Suppressor macrophage treated with lipopolysaccharide for 4 hours (primary cell): ENCODE measurements around the gene FASN.

Source experiments
- DNase-seq: peaks from one replicate; pipeline ENCODE4 v3.0.0-alpha.2; 2020

Gene FASN

DNA sequence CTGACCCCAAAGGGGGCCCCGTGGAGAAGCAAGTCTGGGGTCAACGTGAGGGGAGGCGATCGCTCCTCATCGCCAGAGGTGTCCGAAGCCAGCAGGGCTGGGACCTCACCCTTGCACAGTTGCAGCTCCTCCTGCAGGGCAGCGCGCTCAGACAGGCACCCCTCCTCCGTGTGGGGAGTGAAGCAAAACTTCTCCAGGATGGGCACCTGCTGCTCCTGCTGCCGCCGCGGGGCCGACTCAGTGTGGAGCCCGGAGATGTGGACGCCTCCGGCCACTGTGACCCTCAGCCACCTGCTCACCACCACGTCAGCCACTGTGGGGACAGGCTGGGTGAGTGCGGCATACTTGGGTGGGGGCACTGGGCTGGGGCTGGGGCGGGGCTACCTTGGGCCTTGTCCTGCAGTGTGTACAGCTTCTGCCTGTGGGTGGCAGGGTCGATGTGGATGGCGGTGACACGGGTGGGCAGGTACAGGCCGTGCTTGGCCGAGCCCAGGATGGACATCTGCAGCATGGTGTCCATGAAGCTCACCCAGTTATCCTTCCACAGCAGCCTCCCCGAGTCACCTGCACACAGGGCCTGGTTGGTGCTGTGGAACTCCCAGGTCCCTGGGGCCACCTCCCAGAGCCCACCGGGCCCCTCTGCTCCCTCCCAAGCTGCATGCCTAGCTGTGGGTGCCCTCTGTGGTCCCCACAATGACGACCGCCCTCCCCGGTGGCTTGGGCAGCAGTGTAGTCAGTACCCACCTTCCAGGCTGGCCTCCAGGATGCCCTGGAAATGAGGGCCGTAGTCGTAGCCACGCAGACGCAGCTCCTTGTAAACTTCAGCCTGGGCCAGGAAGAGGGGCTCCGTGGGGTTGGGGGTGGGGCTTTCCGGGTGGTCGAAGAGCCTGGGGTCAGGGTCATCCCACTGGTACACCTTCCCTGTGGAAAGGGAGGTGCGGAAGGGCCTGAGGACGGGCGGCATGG, 10.8 kb downstream of the FASN start:
- DNase-seq: no peak

DNA sequence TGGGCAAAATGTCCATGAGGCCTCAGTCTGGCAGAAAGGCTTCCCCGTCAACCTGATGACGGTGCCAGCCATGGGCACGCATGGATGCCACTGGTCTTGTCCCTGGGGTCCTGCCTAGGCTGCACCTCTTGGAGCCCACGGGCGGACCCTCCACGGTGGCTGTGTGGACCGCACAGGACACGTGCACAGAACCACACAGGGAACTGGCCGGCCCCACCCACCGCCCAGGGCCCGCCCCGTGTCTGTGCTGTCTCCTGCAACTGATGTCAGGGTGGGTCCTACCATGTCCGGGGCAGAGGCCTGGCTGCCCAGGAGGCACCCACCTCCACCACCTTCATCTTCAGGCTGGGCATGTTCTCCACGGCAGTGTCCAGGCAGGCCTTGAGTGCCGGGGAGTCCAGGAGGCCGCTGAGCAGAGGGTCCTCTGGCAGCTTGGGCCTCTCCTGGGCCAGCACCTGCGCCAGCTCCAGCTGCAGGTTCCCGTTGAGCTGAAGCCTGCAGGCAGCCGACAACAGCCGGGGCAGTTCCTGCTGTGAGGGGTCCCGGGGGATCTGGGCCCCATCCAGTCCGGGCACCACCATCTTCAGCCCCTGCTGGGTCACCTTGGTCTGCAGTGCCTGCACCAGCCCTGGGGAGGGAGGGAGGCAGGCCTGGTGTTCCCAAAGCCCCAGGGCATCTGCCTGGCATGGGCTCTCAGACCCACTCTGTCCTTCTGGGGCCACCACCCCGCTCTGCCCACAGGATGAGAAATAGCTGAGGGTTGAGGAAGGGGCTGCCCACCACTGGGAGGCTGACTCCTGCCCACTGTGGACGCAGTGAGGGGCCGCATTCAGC, 11.9 kb downstream of the FASN start:
- DNase-seq: no peak

DNA sequence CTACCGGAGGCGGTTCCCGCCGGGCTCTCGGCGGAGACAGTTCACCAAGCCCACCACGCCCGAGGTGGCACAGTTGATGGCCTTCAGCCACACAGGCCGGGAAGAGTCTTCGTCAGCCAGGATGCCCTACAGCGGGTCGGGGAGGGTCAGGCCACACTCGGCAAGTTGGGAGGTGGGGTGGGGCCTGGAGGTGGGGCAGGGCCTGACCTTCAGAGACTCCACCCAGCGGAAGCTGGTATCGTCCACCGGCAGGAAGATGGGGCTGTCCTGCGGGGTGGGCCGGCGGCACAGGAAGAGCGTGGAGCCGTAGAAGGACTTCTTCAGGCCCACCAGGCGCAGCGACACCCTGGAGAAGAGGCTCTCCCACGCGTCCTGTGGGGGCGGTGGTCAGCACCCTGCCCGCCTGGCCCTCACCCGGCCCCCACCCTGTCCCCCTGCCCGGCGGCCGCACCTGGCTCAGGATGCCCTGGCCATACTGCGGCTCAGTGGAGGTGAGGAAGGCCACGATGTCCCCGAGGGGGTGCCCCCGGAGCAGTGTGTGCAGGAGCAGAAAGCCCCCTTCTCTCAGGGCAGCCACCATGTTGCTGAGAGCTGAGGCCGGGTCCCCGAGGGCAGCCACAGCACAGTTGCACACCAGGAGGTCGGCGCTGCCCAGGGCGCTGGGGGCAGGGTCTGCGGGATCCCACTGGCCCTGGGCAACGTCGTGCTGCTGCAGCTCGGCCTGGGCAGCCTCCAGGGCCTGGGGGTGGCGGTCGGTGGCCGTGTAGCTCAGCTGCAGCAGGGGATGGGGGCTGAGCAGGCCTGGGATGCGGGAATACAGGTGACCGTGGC, 12.8 kb downstream of the FASN start:
- no peak for DNase-seq

DNA sequence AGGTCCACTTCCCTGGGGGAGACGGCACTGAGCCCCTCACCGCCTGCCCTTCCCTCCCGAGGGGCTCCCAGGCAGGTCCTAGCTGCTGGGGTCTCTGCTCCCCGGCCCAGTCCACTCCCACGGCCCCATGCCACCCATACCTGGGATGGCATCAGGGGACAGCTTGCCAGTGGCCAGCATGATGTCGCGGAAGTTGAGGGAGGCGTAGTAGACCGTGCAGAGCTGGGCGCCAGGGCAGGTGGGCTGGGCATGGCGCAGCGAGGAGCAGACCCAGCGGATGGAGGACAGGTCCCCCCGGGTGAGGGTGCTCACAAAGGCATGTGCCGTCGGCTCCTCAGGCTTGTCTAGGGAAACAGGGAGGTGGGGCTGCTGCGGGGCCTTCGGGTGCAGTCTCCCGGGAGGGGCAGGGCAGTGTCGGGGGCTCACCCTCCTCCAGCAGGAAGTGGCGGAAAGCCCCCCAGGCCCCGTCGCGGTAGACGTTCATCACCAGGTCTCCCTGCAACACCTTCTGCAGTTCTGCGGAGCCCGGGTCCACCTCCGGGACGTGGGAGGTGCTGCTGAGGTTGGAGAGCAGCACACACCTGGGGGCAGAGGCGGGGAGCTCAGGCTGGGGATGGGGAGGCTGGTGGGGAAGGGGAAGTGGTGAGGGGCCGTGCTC, 13.5 kb downstream of the FASN start:
- DNase-seq: no peak

DNA sequence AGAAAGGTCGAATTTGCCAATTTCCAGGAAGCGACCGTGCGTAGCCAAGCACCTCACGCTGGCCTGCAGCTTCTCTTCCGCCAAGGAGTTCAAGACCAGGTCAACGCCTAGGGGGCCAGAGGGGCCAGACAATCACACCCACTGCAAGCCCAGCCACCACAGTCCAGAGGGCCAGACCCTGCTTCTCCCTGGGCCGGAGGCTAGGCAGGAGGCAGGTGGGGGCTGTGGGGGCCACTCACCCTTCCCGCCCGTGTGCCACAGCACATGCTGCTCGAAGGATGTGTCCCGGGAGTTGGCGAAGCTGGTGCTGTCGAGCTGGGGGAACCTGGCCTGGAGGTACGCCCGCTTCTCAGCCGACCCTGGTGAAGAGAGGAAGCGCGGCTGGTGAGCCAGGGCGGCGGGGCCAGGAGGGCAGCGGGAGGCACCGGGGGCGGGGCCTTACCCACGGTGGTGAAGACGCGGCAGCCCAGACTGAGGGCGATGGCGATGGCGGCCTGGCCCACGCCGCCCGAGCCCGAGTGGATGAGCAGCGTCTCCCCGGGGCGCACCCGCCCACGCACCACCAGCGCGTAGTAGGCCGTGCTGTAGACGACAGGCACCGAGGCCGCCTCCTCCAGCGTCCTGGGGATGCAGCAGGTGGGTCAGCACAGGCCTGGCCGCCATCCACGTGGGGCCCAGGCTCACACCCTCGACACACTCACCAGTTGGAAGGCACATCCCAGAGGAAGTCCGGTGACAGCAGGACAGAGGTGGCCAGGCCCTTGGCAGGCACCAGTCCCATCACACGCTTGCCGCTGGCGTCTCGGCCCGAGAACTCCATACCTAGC, 14.3 kb downstream of the FASN start:
- no peak for DNase-seq

DNA sequence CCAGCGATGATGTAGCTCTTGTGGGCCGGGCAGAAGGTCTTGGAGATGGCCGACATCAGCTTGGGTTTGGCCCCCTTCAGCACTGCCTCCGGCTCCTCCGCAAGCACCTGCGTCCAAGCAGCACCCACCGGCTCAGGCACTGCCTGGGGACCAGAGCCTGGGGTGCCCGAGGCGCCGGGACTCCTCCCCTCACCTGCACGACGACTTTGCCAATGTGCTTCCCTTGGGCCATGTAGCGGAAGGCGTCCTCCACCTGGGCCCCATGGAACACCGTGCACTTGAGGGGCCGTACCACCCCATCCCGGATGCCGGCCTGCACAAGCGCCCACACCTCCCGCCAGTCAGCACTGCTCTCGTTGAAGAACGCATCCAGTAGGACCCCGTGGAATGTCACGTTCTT, 15.0 kb downstream of the FASN start:
- no peak for DNase-seq

DNA sequence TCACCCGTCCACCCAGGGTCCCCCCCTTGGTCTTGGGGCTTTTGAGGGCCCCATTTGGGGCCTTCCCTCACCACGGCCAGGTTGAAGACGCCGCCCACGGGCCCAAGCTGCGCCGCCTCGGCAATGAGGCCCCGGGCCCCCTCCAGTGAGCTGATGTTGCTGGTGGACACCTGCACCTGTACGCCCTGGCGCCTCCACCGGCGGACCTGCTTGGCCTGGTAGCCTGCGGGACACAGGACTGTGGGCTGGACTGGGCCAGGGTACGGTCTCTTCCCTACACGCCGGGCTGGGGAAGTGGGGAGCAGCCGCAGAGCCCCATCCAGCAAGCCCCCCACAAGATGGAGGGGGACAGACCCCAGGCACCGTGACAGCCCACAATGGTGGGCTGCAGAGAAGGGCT, 15.6 kb downstream of the FASN start:
- DNase-seq: no peak

DNA sequence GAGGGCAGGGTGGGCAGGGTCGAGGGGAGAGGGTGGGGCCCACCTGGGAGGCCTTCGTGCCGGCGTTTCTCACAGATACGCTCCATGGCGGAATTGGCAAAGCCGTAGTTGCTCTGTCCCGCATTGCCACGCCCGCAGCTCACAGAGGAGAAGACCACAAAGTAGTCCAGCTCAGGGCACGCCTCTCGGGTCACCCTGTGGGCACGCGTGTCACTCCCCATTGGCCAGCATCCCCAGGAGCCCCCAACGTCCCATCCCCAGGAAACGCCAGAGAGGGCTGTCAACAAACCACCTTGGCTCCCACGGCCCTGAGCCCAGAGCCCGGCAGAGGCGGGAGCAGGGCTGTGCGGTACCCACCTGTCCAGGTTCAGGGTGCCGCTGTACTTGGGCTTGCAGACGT, 16.1 kb downstream of the FASN start:
- no peak for DNase-seq

DNA sequence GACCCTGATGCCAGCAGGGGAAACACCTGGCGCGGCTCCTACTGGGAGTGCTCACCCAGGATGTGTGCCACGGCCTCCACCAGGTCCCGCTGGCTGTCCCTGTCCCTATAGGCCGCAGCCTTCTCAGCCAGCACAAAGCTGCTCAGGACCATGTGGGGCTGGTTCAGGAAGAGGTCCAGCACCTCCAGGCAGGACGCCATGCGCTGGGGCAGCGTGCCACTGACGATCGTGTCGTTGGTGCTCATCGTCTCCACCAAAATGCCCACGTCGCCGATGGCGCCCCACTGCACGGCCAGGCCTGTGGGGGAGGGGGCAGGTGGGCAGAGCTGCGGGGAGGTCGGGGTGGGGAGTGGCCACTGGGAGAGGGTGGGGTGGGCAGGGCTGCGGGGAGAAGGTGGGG, 16.5 kb downstream of the FASN start:
- DNase-seq: no peak

DNA sequence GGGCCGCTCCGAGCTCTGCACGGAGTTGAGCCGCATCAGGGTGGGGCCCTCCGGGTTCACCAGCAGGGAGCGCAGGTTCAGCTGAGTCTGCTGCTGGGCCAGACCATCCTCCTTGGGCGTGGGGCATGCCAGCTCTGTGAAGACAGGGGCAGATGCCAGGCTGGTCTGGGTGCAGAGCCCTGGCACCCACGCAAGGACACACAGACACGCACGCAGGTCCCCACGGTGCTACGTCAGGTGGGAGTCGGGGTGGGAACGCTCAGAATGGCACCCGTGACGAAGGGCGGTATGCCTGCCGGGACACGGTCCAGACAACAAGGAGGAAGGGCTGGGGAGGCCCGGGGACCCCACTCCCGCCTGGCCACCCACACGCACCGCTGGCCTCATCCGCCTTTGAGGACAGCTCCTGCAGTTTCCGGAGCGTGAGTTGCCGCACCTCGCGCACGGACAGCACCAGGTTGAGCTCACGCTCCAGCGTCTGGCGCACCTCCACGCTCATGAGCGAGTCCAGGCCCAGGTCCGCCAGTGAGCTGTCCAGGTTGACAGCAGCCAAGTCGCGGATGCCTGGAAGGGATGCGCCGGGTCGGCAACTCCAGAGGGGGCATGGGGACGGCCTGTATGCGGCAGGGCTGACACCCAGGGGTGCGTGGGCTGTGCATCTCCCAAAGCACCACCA, 17.1 kb downstream of the FASN start:
- no peak for DNase-seq

DNA sequence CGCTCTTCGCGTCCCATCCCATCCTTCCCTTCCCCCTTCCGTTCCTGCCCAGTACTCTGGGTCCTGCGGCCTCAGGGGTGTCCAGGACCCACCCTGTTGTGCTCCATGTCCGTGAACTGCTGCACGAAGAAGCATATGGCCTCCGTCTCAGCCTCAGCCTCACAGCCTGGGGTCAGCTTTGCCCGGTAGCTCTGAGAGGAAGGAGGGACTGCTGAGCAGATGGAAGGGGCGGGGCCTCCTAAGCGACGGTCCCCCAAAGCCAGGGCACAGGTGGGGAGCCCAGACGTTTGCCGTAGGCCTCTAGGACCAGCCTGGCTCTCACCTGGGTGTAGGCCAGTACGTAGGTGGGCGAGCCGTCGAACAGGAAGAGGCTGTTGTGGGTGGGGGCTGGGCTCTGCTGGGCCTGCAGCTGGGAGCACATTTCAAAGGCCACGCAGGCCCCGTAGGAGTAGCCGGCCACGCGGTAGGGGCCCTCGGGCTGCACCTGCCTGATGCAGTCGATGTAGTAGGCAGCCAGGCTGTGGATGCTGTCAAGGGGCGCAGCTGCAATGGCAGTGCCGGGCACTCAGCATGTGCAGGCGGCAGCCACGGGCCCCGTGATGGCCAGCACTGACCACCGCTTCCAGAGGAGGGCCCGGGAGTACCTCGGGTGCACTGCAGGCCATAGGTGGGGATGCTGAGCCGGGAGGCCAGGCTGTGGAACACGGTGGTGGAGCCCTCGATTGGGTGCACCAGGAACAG, 17.8 kb downstream of the FASN start:
- no peak for DNase-seq

DNA sequence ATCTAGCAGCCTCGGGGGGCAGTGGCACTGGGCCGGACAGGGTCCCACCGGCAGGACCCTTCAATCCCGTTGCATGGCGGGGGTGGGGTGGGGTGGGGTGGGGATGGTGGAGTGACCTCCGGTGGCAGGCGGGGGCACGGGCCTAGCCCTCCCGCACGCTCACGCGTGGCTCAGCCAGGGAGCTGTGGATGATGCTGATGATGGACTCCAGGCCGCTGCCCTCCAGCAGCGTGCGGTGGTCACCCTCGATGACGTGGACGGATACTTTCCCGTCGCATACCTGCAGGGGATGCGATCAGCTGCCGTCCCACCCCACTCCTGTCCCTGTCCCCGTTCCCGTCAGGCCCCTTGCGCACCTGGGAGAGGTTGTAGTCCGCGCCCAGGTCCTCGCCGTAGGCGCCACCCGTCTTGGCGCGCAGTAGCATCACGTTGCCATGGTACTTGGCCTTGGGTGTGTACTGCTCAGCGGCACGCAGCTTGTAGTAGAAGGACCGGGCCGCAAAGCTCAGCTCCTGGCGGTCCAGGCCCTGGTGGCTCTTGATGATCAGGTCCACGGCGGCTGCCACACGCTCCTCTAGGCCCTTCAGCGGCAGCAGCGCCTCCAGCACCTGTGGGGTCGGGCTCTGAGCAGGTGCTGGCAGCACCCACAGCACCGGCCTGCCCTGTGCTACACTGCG, 18.9 kb downstream of the FASN start:
- DNase-seq: no peak

DNA sequence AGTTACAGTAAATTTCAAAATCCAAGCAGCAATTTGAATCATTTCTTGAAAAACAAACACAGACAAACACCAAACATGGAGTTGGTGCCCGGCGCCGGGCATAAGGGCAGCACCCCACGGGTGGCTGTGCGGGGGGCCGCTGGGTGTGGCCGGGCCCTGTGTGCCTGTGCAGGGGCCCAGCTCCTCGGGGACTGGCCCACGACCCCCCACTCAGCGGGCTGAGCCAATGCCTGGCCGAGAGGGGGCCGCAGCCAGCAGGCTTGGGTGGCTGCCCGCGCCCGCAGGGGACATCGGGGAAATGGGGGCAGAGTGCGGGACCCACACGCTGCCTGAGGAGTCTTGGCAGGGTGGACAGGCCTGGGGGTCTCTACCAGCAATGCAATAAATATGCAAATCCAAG, 19.6 kb downstream of the FASN start:
- no peak for DNase-seq

DNA sequence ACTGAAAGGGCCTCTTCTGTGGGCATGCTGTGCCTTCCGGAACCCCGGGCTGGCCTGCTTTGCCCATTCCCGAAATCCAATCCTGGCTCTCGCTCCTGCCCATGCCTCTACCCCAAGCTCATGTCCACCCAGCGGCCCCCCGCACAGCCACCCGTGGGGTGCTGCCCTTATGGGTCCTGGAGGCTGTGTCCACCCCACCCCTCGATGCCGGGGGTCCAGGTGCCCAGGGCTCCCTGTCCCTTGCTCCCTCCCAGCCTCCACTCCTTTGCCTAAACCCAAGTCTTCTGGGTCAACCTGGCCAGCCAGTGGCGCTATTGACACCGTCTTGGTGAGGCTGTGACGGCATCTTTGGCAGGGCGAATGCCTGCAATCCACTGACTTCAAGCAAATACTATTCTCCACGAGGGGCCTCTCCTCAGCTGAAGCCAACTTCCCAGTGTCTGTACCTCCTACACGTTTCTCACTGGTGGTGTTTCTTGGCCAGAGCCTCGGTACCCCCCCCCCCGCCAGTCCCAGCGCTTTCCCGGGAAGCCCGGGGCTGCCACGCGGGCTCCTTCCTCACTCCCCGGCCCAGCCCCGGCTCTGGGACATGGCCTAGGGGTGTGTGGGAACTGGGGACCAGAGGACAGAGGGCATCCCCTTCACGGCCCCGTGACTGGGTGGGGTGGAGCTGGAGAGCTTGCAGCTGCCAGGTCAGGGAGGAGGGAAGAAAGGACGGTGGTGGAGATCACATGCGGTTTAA, 20.2 kb downstream of the FASN start:
- DNase-seq: no peak

DNA sequence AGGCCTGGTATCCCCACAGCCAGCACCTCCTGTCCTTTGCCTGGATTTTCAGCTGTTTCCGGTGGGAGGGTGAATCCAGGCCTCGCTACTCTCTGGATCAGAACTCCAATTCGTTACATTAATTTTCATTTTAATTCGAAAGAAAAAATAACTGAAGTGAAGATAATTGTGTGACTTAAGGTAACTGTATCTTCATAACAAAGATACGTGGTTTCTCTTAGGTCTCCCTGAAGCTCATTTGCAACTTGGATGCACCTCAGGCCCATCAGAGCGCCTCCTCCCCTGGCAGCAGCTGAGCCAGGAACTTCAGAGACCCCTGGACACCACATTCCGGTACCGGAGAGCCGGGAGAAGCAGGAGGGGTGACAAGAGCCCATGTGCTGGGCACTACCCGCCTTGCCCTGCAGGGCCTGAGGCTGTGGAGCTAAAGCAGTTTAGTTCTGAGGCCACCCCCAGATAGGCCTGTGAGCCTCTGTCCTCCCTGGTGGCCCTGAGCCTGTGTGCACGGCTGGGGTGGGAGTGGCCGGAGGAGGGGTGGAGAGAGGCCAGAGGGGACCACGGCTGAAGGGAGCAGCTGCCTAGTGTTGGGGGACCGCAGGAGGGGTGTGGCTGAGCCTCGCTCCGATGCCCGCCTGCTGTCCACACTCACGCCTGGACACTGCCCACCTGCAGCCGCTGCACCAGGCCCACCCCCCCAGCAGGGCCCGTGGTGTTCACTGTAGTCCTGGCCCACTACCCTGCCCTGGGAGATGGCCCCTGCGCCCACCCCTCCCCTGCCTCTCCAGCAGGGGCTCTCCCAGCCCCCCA, 21.0 kb downstream of the FASN start:
- DNase-seq: no peak

DNA sequence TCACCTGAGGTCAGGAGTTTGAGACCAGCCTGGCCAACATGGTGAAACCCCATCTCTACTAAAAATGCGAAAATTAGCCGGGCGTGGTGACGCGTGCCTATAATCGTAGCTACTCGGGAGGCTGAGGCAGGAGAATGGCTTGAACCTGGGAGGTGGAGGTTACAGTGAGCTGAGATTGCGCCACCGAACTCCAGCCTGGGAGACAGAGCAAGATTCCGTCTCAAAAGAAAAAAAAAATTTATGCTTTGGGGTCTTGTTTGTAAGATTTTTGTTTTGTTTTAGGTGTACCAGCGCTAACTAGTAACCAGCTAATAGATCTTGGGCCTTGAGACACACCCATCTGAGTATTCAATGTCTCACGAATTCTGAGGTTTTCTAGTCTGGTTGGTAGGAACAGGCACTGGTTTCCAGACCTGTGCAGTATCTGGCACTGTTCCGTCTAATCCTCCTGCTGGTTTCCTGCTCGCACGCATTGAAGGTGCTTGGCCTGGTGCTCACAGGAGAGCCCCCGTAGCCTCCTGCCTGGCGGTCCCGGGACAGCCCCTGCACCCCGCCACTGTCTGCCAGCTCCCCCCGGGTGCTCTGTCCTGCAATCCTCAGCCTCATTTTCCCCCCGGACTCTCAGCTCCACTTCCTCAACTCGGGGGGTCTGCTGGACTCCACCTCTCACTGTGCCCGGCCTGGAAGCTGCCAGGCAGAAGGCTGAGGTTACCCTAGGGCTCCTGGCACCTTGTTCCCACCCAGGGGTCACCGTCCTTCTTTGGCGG, 21.8 kb downstream of the FASN start:
- DNase-seq: no peak

DNA sequence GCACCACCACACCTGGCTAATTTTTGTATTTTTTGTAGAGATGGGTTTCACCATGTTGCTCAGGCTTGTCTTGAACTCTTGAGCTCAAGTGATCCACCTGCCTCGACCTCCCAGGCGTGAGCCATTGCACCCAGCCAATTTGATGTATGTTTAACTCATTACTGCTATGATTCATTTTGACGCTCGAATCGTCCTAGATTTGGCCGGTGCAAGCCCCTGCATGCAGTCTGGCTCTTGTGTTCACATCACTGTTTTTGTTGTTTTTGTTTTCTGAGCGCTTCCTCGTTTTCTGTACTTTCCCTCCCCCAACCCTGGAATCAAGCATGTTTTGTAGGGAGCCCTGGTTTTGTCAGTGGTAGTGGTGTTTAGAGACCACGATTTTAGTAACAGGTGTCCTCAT, 24.6 kb downstream of the FASN start:
- DNase-seq: no peak
